Peyer's patch (tissue), 4 donors: ENCODE results near the gene PRSS38. TPM values are rescaled to one million over a fixed set of nuclear protein-coding genes. Genes with fewer than 3 reads are reported as not detected.
A peak's percentile ranks its signal among the peaks of the same experiment; 100 is the strongest.

Experiments used
- DNase-seq, 3 donors: peaks; one replicate each; pipeline ENCODE4 v3.0.0-alpha.2; 2017 to 2019
- H3K27ac ChIP-seq, 4 donors: fragments of 200-600 bp; sonication (generic); one replicate each; pipeline ENCODE4 v1.5.1; 2016 to 2019
- H3K27me3 ChIP-seq, 2 donors: fragments of 200-600 bp; sonication (generic); one replicate each; pipeline ENCODE4 v1.5.1; 2019
- H3K36me3 ChIP-seq, 3 donors: fragments of 200-600 bp; sonication (generic); one replicate each; pipeline ENCODE4 v1.5.1; 2016 to 2019
- H3K4me1 ChIP-seq, 4 donors: fragments of 200-600 bp; sonication (generic); one replicate each; pipeline ENCODE4 v1.5.1; 2016 to 2019
- H3K4me3 ChIP-seq, 4 donors: fragments of 200-600 bp; sonication (generic); 1 replicate in 3 of 4; 2 replicates in 1 of 4; pipeline ENCODE4 v1.5.1; 2016 to 2019; ENCODE audit warnings: mild to moderate bottlenecking in 1 of 4
- H3K9me3 ChIP-seq, 4 donors: fragments of 200-600 bp; sonication (generic); one replicate each; pipeline ENCODE4 v1.5.1; 2016 to 2019; ENCODE audit warnings: mild to moderate bottlenecking in 1 of 4
- POLR2A ChIP-seq, 2 donors: fragments of 450-650 bp; IDR thresholded peaks; one replicate each; pipeline ENCODE4 v1.5.1; 2017; ENCODE audit warnings: antibody characterized with exemption in 2 of 2, mild to moderate bottlenecking in 2 of 2, moderate library complexity in 2 of 2
- total RNA-seq, 4 donors: library from RNA; depleted of rRNA; stranded (reverse); fragments of >200 nt; gene quantifications; one replicate each; pipeline ENCODE4 v1.1.0, GENCODE V29; 2016
- TF ChIP-seq, protein P1 (sequence below), 6 experiments: fragments of 450-650 bp in 4 of 6; fragments of 200-600 bp in 2 of 6; sonication (generic) in 1 of 6; IDR thresholded peaks; one replicate each; pipeline ENCODE4 v1.5.1; 2017 to 2019; ENCODE audit warnings: antibody characterized with exemption in 6 of 6, mild to moderate bottlenecking in 3 of 6, moderate library complexity in 1 of 6

Gene PRSS38
- total RNA-seq, 4 donors from 2014 or later: not detected

DNA sequence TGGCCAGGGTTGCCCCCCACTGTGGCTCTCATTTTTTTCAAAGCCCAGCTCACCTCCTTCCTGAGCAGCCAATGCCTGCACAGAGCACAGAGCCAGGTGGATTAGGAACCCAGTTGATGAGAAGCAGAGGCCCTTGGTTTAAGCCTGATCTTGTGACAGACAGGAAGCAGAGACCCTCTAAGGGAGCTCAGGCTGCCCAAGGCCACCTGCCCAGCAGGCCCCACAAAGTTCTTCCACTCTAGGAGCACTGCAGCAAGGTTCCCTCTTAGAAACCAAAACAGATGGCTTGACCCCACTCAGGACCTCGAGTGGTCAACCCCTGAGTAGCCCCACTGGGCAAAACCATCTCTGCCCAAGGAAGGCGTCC, 25.5 kb upstream of the PRSS38 start:
- no peak overlapping the region for H3K27ac ChIP-seq
- H3K9me3 ChIP-seq: no peaks in the 10 kb centered on the region
- H3K27me3 ChIP-seq: no peaks in the 10 kb centered on the region
- TF ChIP-seq POLR2A (IDR thresholded peaks at IDR 0.05): no peak
- TF ChIP-seq, protein P1, sequence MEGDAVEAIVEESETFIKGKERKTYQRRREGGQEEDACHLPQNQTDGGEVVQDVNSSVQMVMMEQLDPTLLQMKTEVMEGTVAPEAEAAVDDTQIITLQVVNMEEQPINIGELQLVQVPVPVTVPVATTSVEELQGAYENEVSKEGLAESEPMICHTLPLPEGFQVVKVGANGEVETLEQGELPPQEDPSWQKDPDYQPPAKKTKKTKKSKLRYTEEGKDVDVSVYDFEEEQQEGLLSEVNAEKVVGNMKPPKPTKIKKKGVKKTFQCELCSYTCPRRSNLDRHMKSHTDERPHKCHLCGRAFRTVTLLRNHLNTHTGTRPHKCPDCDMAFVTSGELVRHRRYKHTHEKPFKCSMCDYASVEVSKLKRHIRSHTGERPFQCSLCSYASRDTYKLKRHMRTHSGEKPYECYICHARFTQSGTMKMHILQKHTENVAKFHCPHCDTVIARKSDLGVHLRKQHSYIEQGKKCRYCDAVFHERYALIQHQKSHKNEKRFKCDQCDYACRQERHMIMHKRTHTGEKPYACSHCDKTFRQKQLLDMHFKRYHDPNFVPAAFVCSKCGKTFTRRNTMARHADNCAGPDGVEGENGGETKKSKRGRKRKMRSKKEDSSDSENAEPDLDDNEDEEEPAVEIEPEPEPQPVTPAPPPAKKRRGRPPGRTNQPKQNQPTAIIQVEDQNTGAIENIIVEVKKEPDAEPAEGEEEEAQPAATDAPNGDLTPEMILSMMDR (IDR thresholded peaks at IDR 0.05): no peak
- DNase-seq: no peak
- H3K36me3 ChIP-seq: no peaks in the 10 kb centered on the region
- peaks cover 0 to 29% (median 15%) of the 10 kb centered on the region in 4 donors for H3K4me1 ChIP-seq
- H3K4me3 ChIP-seq: no peak overlapping the region

DNA sequence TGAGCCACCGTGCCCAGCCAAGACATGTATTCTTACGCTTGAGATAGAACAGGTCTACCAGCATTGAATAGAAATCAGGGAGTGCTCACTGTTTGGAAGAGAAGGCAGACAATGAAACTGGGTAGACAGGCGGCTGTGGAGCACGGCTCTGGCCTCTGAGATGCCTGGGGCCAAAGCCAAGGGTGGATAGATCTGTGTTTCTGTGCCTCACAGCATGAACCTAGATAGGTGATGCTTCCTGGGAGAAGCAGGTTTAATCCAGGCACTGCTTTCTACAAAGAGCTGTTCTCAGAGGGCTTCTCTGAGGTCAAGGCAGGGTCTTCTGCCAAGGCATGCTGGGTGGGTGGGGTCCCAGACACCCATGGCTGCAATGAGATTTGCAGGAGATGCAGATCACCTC, 24.6 kb upstream of the PRSS38 start:
- TF ChIP-seq, protein P1 (IDR thresholded peaks at IDR 0.05): no peak
- no peak for TF ChIP-seq POLR2A (IDR thresholded peaks at IDR 0.05)
- peaks cover 0 to 29% (median 13%) of the 10 kb centered on the region in 4 donors for H3K4me1 ChIP-seq
- no peaks in the 10 kb centered on the region for H3K27me3 ChIP-seq
- H3K36me3 ChIP-seq: no peaks in the 10 kb centered on the region
- no peak overlapping the region for H3K4me3 ChIP-seq
- H3K9me3 ChIP-seq: no peaks in the 10 kb centered on the region
- no peak for DNase-seq
- no peak overlapping the region for H3K27ac ChIP-seq

DNA sequence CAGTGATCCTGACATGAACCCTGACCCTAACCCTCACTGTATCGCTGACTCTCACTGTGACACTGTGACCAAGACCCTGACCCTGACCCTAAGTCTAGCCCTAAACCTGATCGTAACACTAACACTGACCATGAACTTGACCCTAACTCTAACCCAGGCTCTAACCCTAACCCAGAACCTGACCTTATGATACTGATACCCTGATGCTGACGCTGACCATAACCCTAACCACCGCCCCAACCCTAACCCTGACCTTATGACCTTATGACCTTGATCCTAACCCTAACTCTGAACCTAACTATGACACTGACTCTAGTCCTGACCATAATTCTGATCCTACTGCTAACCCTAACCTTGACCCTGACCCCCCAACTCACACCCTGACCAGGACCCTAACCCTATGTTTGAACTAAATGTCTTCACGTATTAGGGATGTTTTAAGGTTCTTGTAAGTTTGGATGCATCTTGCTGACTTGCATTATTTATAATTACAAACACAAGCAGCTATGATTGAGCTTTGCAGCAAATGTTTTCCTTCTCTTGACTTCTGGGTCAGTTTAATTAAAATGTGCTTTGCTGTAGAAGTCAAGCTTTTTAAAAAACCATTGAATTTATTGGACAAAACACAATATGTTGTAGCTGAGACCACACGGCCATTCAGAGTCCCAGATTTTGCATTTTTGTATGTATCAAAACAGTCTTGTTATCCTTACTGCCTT, 23.9 kb upstream of the PRSS38 start:
- Histone ChIP-seq H3K4me1 (peaks cover 0 to 24% (median 10%) of the 10 kb centered on the region in 4 donors), H3K27me3 (no peaks in the 10 kb centered on the region), H3K27ac (no peak overlapping the region), H3K4me3 (no peak overlapping the region), H3K36me3 (no peaks in the 10 kb centered on the region), H3K9me3 (no peaks in the 10 kb centered on the region)
- no peak for DNase-seq
- no peak for TF ChIP-seq POLR2A (IDR thresholded peaks at IDR 0.05)
- TF ChIP-seq, protein P1 (IDR thresholded peaks at IDR 0.05): no peak

DNA sequence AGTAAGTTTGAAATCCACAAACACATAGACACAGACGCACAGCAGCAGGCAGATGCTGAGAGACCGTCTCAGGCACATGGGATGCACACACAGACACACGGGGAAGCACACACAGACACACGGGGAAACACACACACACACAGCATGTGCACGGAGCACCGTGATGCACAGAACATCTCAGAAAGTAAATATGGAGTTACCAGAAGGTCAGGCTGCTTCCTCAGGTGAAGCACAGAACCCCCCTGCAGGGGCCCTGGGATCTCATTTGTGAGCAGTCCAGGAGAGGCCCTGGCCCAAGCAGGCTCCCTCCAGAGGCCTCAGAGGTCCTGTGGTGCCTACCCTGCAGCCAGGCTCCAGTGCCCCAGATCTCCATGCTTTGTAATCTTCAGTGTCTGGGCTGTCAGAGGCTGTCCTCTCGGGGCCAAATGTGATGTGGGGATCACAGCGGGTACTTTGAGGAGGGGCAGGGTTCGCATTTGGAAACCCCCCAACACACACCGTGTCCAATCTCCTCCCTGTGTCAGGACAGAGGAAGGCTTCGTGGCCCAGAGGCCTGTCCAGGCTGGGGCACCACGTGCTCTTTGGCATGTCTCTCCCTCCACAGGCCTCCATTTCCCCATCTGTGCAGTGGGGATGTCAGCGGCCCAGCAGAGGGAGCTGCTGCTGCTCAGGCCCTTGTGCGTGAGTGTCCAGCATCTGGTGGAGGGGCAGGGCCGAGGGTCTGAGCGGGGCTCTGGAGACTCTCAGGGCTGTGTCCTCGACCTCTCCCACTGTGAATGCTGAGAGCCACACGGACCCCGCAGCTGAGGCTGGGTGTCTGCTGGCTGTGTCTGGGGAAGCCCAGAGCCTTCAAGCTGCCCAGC, 23.0 kb upstream of the PRSS38 start:
- TF ChIP-seq POLR2A (IDR thresholded peaks at IDR 0.05): no peak
- TF ChIP-seq, protein P1 (IDR thresholded peaks at IDR 0.05): no peak
- H3K27ac ChIP-seq: no peak overlapping the region
- no peak for DNase-seq
- no peaks in the 10 kb centered on the region for H3K9me3 ChIP-seq
- H3K4me3 ChIP-seq: no peak overlapping the region
- H3K4me1 ChIP-seq: peaks cover 0 to 15% (median 2%) of the 10 kb centered on the region in 4 donors
- no peaks in the 10 kb centered on the region for H3K27me3 ChIP-seq
- H3K36me3 ChIP-seq: no peaks in the 10 kb centered on the region

DNA sequence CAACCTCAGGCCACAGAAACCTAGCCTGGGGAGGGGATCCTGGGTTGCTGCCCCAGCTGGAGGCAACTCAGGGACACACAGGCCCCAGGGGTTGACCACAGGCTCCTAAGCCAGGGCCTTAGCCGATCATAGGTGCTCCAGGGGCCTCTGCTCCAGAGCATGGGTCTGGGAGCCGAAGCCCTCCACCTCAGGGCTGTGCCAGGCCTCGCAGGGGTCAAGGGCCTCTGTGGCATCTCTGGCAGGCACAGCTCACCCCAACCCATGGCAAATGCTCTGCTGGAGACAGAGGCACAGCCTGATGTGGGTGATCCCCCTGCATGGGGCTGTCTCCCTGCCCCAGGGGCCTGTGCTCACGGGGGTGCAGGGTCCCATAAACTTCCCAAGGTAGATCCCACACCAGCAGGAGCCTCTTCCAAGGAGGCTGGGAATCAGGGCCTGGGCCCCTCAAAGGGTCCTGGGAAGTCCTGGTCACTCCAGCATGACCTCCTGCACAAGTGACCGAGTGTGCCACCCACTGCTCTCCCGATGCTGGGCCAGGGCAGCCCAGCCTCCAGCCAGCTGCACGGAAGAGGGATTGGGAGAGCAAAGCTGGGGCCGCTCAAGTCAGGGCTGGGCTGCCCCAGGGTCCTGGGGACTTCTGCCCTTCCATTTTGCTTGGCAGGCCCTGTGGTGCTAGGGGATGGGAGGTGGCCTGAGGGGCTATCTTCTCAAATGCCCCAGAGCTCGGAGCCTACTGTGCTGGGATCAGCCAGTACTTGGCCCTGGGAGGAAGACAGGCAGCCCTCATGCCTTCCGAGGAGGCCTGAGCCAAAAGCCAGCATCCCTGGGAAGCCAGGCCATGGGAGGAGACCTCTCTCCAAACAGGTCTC, 22.2 kb upstream of the PRSS38 start:
- Histone ChIP-seq H3K36me3 (no peaks in the 10 kb centered on the region), H3K27ac (peak overlapping the region in 1 of 4 donors; percentile 17), H3K4me1 (peaks cover 0 to 13% (median 0%) of the 10 kb centered on the region in 4 donors), H3K9me3 (no peaks in the 10 kb centered on the region), H3K27me3 (no peaks in the 10 kb centered on the region), H3K4me3 (no peak overlapping the region)
- DNase-seq: no peak
- TF ChIP-seq POLR2A (IDR thresholded peaks at IDR 0.05): no peak
- TF ChIP-seq, protein P1 (IDR thresholded peaks at IDR 0.05): no peak
